ENCODE measurements around the gene TMPRSS4.

TMPRSS4 gene

DNA sequence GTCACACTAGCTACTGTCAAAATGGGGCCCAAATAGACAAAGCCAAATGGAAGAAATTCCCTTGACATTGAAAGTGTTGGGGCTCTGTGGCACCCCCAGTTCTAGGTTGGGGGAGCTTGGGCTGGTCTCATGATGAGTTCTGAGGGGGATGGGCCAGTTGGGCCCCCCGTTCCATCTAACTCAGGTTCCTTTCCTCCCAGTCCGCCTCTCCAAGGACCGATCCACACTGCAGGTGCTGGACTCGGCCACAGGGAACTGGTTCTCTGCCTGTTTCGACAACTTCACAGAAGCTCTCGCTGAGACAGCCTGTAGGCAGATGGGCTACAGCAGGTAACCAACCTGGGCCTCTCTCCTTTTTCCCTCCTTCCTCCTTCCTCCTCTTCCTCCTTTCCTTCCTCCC lies 27.6 kb downstream of the TMPRSS4 start:
- FAIRE-seq (no peak), DNase-seq (ENCODE audit: low spot score) (no peak)

DNA sequence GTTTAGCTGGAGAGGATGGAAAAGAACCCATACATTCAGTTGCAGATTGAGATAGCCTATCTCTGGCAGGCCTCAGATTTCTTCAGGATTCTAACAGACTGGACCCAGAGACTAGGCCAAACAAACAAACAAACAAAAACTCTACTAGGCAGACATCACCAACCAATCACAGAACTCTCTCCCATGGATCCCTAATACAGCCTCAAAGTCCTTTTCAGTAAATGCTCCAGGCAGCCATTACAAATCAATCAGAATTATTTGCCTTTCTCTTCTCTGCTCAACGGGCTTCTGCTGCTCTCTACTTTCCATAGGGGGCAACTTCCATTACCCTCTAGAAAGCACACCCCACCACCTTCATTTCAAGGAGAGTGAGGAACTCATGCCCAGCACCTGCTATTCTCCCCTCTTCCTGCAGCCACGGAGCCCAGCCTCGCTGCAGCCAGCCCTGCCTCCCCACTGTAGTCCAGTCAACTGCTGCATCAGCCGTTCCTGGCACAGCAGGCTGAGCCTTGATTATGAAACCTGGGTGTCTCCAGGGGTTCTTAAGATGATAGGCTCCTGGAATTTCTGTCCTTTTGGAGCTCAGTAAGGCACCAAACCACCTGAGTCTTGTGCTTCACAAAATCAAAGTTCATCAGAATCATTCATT lies 28.9 kb downstream of the TMPRSS4 start:
- no peak for DNase-seq (ENCODE audit: low spot score)
- FAIRE-seq, result no peak

- DNase-seq (ENCODE audit: low spot score), result no peak
- FAIRE-seq, result no peak
Measured at GRCh38 chr11:118106789-118107335, 30.0 kb downstream of the TMPRSS4 start.

GRCh38 chr11:118108513-118108912 lies 31.6 kb downstream of the TMPRSS4 start:
- no peak for FAIRE-seq
- DNase-seq (ENCODE audit: low spot score), result no peak

DNA sequence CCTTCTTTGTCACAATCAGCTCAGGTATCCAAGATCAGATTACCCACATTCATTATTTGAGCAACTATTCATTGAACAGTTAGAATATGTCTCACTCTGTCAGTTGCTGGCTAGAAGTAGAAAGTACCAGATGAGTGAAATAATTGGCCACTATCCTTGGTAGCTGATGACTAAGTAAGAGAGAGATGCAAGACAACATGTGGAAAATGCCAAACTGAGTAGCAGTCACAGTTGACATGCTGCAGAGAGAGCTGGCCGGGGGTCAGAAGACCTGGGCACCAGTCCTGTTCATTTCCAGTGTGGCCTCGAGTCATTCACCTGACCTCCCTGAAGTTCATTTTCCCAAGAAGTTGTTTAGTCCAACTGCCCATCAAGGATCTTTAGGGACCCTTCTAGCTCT lies 32.4 kb downstream of the TMPRSS4 start:
- no peak for DNase-seq (ENCODE audit: low spot score)
- FAIRE-seq, result no peak

DNA sequence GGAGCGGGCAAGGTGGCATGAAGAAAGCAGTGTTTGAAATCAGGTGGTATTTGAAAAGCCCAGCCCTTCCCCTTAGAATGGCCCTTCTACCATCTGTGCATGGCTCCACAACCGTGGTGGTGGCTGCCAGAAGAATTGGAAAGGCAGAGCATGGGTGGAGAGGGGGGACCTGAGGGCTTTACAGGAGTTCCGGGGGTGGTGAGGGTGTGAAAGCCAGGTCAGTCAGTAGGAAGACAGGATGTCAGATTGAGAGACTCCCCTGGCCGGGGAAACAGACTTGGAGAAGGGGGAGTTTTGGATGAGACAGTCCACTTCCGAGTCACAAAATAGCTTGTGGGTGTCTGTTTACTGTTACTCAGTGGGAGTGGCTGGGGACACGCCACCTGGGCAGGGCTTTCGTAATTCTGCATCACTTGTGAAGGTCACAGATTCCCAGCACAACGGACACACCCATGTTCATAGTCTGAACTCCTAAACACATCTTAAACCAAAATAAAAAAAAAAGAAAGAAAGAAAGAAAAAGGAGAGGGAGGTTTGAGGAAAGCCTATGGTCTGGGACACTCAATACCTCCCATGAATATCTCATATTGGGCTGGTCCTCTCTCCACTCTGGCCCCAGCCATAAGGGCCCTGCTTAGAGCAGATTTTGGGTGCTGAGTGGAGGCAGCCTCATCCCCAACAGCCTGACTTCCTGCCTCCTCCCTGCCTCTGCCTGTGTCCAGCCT lies 34.3 kb downstream of the TMPRSS4 start:
- DNase-seq (ENCODE audit: low spot score) (no peak), FAIRE-seq (no peak)

- no peak for FAIRE-seq
- DNase-seq (ENCODE audit: low spot score), result no peak
Measured at GRCh38 chr11:118111744-118112035, 34.8 kb downstream of the TMPRSS4 start.

- no peak for FAIRE-seq
- DNase-seq (ENCODE audit: low spot score), result no peak
Measured at GRCh38 chr11:118112711-118113430, 36.0 kb downstream of the TMPRSS4 start.

GRCh38 chr11:118114266-118114665 lies 37.4 kb downstream of the TMPRSS4 start:
- DNase-seq (ENCODE audit: low spot score) (no peak), FAIRE-seq (no peak)

DNA sequence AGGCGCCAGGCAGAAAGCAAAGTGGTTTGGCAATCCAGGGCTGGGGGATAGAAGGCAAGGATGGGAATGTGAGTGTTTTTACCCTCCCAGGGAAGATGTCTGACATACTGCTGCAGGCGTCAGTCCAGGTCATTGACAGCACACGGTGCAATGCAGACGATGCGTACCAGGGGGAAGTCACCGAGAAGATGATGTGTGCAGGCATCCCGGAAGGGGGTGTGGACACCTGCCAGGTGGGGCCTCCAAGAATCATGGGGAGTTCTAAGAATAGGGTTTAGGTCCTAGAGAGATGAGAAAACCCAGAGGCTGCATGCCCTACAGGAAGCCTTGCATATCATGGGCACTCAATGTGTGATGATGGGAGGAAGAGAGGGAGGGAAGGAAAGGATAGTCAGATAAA lies 38.2 kb downstream of the TMPRSS4 start:
- FAIRE-seq, result no peak
- DNase-seq (ENCODE audit: low spot score), result no peak

DNA sequence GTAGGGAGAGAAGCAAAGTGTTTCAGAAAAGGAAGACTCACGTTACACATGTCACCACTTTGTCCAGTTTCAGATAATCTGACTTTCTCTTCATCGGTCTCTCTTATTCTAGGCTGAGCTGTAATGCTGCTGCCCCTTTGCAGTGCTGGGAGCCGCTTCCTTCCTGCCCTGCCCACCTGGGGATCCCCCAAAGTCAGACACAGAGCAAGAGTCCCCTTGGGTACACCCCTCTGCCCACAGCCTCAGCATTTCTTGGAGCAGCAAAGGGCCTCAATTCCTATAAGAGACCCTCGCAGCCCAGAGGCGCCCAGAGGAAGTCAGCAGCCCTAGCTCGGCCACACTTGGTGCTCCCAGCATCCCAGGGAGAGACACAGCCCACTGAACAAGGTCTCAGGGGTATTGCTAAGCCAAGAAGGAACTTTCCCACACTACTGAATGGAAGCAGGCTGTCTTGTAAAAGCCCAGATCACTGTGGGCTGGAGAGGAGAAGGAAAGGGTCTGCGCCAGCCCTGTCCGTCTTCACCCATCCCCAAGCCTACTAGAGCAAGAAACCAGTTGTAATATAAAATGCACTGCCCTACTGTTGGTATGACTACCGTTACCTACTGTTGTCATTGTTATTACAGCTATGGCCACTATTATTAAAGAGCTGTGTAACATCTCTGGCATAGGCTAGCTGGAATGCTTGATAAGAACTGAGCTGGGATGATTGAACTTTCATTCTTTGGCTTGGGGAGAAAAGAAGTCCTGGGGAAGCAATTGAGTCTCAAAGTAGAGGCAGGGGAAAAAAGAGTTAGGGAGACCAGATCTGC lies 41.1 kb downstream of the TMPRSS4 start:
- FAIRE-seq (no peak), DNase-seq (ENCODE audit: low spot score) (no peak)

- DNase-seq (ENCODE audit: low spot score), result no peak
- no peak for FAIRE-seq
Measured at GRCh38 chr11:118120793-118121192, 43.9 kb downstream of the TMPRSS4 start.

- FAIRE-seq, result no peak
- no peak for DNase-seq (ENCODE audit: low spot score)
Measured at GRCh38 chr11:118124929-118125535, 48.2 kb downstream of the TMPRSS4 start.

DNA sequence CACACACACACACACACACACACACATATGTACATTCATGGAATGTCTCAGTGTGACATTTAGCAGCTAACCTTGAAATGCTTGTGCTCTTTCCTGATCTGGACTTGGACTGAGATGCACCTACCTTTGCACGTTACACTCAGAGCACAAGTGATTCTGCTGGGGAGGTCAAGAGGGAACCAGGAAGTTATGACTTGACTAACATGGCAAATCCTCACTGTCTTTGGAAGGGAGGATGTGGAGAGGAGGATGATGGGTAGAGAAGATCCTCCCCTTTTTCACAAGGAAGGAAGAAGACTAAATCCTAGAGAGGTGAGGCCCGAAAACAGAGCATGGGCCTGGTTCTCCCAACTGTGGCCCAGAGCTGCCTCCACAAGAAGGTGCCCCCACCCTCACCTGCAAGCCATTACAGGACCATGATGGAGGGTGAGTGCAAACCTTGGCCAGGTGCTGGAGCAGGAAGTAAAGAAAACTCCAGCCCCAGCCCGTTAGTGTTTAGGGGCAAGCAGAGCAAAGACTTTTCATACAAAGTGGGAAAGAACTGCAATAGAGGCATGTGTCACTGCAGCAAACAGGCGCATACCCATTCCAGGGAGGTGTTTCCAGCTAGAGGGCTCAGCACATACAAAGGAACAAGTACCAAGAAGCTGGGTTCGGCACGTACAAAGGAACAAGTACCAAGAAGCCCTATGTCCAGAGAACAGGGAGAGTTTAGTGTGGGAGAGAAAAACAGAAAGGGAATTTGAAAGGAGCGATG lies 49.4 kb downstream of the TMPRSS4 start:
- no peak for DNase-seq (ENCODE audit: low spot score)
- no peak for FAIRE-seq

DNA sequence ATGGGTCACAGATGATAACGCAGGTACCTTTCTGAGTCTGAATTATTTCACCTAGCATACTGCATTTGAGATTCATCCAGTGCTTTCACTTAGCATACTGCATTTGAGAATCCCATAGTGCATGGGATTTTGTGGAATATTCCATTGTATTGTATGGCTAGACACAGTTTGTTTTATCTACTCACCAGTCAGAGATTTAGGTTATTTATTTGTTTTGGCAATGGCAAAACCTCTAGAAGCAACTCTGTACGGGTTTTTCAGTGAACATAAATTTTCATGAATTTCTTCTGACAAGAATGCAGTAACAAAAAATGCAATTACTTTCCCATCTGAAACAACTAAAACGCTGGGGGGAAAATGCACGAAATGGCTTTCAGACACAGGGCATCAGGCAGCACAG lies 51.4 kb downstream of the TMPRSS4 start:
- DNase-seq (ENCODE audit: low spot score) (no peak), FAIRE-seq (no peak)

DNA sequence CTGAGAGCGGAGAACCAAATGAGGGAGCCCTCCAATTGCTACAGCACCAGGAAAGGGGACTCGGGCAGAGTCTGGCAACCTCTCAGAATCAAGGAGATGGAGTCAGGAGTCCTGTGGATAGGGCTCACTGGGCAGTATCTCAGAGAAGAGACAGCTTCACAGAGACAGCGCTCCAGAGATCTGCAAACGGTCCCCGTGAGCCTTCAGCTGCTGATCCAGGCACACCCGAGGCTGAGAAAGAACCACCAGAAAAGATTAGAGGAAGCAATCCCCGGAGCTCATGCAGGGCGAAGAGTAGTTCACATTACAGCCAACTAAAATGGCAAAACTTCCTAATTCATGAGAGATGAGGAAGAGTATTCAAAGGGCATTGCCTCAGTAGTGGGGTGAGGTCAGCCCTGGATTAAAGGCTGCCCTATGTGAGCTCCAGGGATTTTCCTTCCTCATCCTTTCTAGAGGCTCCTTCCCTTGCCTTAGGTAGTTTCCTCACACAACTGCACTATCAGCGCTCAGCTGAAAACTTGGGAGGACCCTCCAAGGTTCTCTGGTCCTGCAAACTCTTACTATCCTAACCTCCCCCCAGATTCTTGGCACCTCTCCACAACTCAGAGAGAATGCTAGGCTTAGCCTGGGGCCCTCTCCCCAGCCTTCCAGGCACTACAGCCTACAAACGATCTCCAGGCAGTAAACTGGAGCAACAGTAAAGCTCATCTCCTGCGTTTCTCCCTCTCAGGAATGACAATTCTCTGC lies 52.0 kb downstream of the TMPRSS4 start:
- FAIRE-seq, result no peak
- DNase-seq (ENCODE audit: low spot score), result no peak

DNA sequence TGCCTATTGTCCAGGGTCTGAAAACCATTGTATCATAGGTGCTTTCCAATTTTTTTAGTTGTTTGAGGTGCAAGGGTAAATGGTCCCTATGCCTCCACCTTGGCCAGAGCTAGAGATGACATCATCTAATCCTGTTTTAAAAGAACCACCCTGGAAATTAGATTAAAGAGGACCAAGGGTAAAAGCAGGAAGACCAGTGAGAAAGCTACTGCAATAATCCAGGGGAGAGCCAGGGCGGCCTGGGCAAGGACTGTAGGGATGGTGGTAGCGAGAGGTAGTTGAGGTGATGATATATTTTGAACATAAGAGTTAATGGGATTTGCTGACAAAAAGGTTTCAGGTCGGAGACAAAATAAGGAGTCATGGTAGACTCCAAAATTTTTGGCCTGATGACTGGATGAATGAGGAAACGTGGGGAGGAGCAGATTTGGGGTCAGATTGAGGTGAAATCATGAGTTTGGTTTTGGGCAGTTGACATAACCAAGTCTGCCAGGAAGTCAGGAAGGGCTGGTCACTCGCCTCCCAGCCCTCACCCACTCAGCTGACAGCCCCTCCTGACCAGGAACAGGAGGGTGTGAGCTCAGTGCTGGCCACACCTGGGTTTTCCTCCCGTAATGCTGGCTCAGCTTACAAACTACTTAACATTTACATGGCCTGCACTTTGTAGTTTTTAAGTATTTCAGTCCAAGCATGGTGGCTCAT lies 52.7 kb downstream of the TMPRSS4 start:
- DNase-seq (ENCODE audit: low spot score) (no peak), FAIRE-seq (no peak)

- FAIRE-seq, result no peak
- no peak for DNase-seq (ENCODE audit: low spot score)
Measured at GRCh38 chr11:118132385-118133151, 55.7 kb downstream of the TMPRSS4 start.
